WERI-Rb-1 (cell line): Measurements from ENCODE around the gene STAT3.

Source experiments
- DNase-seq: peaks from one replicate; pipeline ENCODE4 v3.0.0-alpha.2; 2020
- H3K27ac ChIP-seq: fragments of 250-450 bp; sonication (Bioruptor Pico); 2 replicates; pipeline ENCODE4 v1.5.1; 2020; ENCODE audit warnings: mild to moderate bottlenecking, moderate library complexity
- H3K27me3 ChIP-seq: fragments of 250-450 bp; sonication (Bioruptor Pico); 2 replicates; pipeline ENCODE4 v1.5.1; 2021; ENCODE audit warnings: mild to moderate bottlenecking, low read depth, moderate library complexity; ENCODE audit not compliant: insufficient read depth, severe bottlenecking
- H3K36me3 ChIP-seq: fragments of 250-450 bp; sonication (Bioruptor Pico); 2 replicates; pipeline ENCODE4 v1.5.1; 2020; ENCODE audit warnings: mild to moderate bottlenecking, moderate library complexity
- H3K4me3 ChIP-seq: 2 replicates; pipeline ENCODE4 v1.5.1; 2011; ENCODE audit warnings: low read depth, mild to moderate bottlenecking, control low read depth, low read length
- H3K9me3 ChIP-seq: fragments of 250-450 bp; sonication (Bioruptor Pico); 2 replicates; pipeline ENCODE4 v1.5.1; 2021; ENCODE audit warnings: mild to moderate bottlenecking, moderate library complexity; ENCODE audit not compliant: severe bottlenecking
- TF ChIP-seq, protein P1 (sequence below): IDR thresholded peaks from 2 replicates; pipeline ENCODE4 v1.5.1; 2011; ENCODE audit warnings: low read depth, mild to moderate bottlenecking, control low read depth, inconsistent platforms, low read length

STAT3 gene

DNA sequence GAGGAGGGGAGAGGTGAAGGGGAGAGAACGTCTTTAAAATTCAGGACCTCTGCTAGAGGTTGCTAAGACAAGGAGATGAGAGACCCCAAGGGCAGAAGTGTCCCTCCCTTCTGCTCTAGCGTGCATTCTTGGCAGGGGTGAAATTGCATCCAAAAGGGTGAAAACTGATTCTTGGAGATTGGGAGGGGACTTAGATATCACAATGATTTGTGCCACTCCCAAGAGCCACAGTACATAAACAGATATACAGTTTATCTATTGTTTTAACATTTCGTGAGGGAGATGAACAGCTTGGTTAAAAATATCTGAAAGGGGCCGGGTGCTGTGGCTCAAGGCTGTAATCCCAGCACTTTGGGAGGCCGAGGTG lies 22.1 kb upstream of the STAT3 start:
- Histone ChIP-seq H3K27me3 (no peaks in the 10 kb centered on the region), H3K36me3 (no peaks in the 10 kb centered on the region), H3K4me3 (no peak overlapping the region), H3K27ac (no peak overlapping the region), H3K9me3 (no peaks in the 10 kb centered on the region)
- no peak for DNase-seq
- TF ChIP-seq, protein P1, sequence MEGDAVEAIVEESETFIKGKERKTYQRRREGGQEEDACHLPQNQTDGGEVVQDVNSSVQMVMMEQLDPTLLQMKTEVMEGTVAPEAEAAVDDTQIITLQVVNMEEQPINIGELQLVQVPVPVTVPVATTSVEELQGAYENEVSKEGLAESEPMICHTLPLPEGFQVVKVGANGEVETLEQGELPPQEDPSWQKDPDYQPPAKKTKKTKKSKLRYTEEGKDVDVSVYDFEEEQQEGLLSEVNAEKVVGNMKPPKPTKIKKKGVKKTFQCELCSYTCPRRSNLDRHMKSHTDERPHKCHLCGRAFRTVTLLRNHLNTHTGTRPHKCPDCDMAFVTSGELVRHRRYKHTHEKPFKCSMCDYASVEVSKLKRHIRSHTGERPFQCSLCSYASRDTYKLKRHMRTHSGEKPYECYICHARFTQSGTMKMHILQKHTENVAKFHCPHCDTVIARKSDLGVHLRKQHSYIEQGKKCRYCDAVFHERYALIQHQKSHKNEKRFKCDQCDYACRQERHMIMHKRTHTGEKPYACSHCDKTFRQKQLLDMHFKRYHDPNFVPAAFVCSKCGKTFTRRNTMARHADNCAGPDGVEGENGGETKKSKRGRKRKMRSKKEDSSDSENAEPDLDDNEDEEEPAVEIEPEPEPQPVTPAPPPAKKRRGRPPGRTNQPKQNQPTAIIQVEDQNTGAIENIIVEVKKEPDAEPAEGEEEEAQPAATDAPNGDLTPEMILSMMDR = no peak

DNA sequence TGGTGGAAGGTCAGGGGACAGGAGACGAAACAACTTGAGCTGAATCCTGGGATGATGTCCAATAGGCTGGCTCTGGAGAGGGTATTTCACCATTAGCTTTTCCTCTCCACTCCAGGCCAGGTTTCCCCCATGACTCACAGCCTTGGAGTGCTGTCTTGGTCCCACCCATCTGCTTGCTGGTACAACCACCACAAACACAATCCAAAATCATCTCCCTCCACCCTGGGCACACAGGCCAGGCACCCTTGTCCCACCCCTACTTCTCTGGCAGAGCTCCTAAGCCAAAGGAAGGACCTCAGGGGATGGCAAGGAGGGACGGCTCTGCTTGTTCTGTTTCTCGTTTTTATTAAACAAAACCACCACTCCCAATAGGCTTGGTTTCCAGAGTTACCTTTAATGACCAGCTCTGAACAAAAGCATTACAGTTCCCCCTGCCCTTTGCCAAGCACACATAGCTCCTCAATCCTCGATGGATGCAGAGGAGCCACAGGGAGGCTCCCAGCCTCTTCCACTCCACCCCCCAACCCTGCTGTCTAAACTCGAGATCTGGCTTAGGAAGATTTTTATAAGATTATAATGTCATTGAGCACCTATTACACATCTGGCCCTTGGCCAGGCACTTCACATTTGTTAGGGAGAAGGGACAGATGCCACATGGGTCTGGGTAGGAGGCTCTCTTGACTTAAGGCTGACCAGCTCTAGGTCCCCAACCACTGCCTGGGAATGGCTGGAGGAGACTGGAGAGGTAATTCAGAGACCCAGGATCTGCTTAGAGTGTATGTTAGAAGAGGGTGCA lies 21.5 kb upstream of the STAT3 start:
- Histone ChIP-seq H3K36me3 (no peaks in the 10 kb centered on the region), H3K9me3 (no peaks in the 10 kb centered on the region), H3K27ac (no peak overlapping the region), H3K27me3 (no peaks in the 10 kb centered on the region), H3K4me3 (no peak overlapping the region)
- TF ChIP-seq, protein P1 = no peak
- no peak for DNase-seq

DNA sequence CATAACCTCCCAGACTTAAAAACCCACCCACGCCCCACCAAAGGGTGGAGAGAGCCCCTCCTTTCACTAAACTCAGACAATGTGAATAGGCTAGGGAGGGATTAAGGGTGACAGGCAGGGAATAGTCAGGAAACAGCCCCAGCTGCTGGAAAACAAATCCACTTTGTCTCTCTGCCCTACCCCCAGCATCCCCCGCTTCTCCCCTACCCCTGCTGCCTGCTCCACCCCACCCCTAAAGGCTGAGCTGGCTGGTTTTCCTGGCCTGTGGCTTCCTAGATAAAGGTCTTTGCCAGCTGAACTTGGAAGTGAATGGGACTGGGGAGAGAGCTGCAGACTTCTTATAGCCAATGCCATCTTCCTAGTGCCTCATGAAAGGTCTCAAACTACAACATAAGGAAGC lies 19.8 kb upstream of the STAT3 start:
- Histone ChIP-seq H3K9me3 (no peaks in the 10 kb centered on the region), H3K4me3 (no peak overlapping the region), H3K27me3 (peaks cover 6% of the 10 kb centered on the region), H3K36me3 (no peaks in the 10 kb centered on the region), H3K27ac (no peak overlapping the region)
- DNase-seq = no peak
- TF ChIP-seq, protein P1 = no peak

DNA sequence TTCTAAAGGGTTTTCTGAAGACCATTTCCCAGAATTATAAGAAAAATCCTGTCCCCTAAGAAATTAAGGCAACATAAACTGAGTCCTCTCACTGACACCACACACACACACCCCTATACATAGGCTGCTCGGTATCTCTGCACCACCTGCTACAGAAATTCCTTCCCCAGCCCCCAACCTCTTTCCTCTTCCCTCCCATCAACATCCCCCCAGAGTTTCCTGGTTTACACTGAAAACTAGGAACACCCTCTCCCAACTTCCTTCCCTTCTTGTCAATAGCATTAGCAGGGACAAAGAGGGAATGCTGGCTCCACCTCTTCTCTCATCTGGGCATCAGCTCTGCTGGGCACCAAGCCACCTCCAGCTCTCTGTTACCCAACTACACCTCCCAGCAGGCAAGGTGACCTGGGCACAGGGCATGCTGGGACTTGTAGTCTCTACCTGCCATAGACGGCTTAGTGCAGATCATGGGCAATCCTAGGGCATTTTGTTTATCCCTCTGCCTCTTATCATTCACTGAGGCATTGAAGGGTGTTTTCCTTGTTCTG lies 19.1 kb upstream of the STAT3 start:
- no peak overlapping the region for H3K27ac ChIP-seq
- TF ChIP-seq, protein P1 = no peak
- no peak overlapping the region for H3K4me3 ChIP-seq
- no peaks in the 10 kb centered on the region for H3K9me3 ChIP-seq
- no peaks in the 10 kb centered on the region for H3K36me3 ChIP-seq
- peaks cover 9% of the 10 kb centered on the region for H3K27me3 ChIP-seq
- DNase-seq = peak; percentile 90

DNA sequence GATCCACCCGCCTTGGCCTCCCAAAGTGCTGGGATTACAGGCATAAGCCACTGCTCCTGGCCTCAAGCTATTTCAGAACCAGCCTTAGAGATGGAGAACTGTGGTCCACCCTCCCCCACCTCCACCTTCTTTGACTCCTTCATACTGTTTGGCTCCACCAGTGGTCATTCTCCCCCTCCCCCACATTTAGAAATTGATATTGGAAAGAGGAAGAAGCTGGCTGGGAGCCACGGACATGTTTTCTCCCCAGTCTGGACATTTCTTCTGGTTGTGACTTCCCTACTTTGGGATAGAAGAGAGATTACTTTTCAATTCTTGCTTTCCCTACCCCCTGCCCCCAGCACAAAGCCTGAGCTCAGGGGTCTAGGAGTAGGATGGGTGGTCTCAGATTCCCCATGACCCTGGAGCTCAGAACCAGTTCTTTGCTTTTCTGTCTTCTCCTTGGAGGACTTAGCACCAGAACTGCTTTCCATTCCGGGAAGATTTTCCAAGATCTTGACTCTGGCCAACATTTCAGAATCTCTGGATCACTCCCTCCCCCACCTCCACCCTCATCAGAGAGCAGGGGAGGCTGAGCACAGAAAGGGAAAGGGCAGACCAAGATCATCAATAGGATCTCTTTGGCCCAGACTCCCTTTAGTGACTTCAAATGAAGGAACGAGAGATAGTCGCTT lies 18.5 kb upstream of the STAT3 start:
- DNase-seq = no peak
- Histone ChIP-seq H3K27me3 (peaks cover 9% of the 10 kb centered on the region), H3K9me3 (no peaks in the 10 kb centered on the region), H3K36me3 (no peaks in the 10 kb centered on the region), H3K27ac (no peak overlapping the region; the same call in 1 of the 2 replicates), H3K4me3 (no peak overlapping the region)
- TF ChIP-seq, protein P1 = no peak
